HCT116 (cell line): ENCODE results near the gene CASZ1.

Experiments
- CBX3 ChIP-seq: IDR thresholded peaks from 2 replicates; pipeline ENCODE4 v1.6.1; 2012; ENCODE audit warnings: low read depth
- CEBPB ChIP-seq: IDR thresholded peaks from 2 replicates; pipeline ENCODE4 v1.6.1; 2012; ENCODE audit warnings: low read depth
- EZH2phosphoT487 ChIP-seq: fragments of 200-600 bp; IDR thresholded peaks from 2 replicates; pipeline ENCODE4 v1.6.1; 2018; ENCODE audit warnings: antibody characterized with exemption, borderline replicate concordance
- POLR2A ChIP-seq: IDR thresholded peaks from 2 replicates; pipeline ENCODE4 v1.7.0; 2011; ENCODE audit warnings: borderline replicate concordance; ENCODE audit not compliant: insufficient read depth, insufficient read length; ENCODE audit errors: extremely low read depth
- POLR2AphosphoS5 ChIP-seq: IDR thresholded peaks from 2 replicates; pipeline ENCODE4 v1.6.1; 2011; ENCODE audit warnings: mild to moderate bottlenecking, low read depth, low read length, moderate library complexity
- SIN3A ChIP-seq: IDR thresholded peaks from 2 replicates; pipeline ENCODE4 v1.6.1; 2012; ENCODE audit warnings: low read depth
- TF ChIP-seq, protein P1 (sequence below), 3 experiments: fragments of 200-600 bp in 1 of 3; sonication (generic) in 1 of 3; IDR thresholded peaks in 2 of 3; conservative IDR thresholded peaks in 1 of 3; 2 replicates each; pipeline ENCODE4 v1.5.1; 2012 to 2017; ENCODE audit warnings: low read depth in 2 of 3, low read length in 2 of 3, antibody characterized with exemption in 1 of 3, borderline replicate concordance in 1 of 3, control low read depth in 1 of 3, mild to moderate bottlenecking in 1 of 3, mixed read lengths in 1 of 3, mixed run types in 1 of 3, moderate library complexity in 1 of 3; ENCODE audit not compliant: insufficient read depth in 1 of 3
- TF ChIP-seq, protein P2 (sequence below): IDR thresholded peaks from 2 replicates; pipeline ENCODE4 v1.6.1; 2012; ENCODE audit warnings: low read depth
- TF ChIP-seq, protein P3 (sequence below): IDR thresholded peaks from 2 replicates; pipeline ENCODE4 v1.6.1; 2011; ENCODE audit warnings: mild to moderate bottlenecking, low read length, moderate library complexity; ENCODE audit not compliant: insufficient replicate concordance; ENCODE audit errors: extremely low read depth
- TF ChIP-seq, protein P4 (sequence below): IDR thresholded peaks from 2 replicates; pipeline ENCODE4 v1.6.1; 2012

DNA sequence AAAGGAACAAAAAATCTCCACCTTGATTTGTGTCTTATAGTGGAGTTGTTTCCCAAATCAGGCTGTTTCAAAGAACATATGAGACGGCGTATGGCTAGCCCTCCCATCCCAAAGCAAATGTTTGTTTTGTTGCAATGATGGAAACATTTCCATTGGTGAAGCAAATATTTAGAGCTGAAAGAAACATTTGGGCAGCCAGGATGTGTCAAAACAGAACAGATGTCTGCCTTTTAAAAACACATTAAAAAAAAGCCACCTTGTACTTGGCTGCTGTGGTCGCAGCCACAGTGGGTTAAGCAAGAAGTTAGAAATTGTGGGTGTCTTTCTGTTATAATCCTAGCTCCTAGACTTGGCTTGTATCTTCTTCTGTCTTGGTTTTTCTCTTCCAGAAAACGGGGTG is 205.4 kb downstream of the CASZ1 start:
- TF ChIP-seq EZH2phosphoT487 (no peak), POLR2AphosphoS5 (no peak), POLR2A (no peak), CEBPB (no peak), CBX3 (no peak), SIN3A (no peak)
- TF ChIP-seq, protein P1, sequence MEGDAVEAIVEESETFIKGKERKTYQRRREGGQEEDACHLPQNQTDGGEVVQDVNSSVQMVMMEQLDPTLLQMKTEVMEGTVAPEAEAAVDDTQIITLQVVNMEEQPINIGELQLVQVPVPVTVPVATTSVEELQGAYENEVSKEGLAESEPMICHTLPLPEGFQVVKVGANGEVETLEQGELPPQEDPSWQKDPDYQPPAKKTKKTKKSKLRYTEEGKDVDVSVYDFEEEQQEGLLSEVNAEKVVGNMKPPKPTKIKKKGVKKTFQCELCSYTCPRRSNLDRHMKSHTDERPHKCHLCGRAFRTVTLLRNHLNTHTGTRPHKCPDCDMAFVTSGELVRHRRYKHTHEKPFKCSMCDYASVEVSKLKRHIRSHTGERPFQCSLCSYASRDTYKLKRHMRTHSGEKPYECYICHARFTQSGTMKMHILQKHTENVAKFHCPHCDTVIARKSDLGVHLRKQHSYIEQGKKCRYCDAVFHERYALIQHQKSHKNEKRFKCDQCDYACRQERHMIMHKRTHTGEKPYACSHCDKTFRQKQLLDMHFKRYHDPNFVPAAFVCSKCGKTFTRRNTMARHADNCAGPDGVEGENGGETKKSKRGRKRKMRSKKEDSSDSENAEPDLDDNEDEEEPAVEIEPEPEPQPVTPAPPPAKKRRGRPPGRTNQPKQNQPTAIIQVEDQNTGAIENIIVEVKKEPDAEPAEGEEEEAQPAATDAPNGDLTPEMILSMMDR (IDR thresholded peaks at IDR 0.05 in 2 of 3, conservative IDR thresholded peaks at IDR 0.05 in 1 of 3; ENCODE audit: borderline replicate concordance in 1 of 3, insufficient read depth in 1 of 3, low read depth in 2 of 3, low read length in 2 of 3): no peak
- TF ChIP-seq, protein P2, sequence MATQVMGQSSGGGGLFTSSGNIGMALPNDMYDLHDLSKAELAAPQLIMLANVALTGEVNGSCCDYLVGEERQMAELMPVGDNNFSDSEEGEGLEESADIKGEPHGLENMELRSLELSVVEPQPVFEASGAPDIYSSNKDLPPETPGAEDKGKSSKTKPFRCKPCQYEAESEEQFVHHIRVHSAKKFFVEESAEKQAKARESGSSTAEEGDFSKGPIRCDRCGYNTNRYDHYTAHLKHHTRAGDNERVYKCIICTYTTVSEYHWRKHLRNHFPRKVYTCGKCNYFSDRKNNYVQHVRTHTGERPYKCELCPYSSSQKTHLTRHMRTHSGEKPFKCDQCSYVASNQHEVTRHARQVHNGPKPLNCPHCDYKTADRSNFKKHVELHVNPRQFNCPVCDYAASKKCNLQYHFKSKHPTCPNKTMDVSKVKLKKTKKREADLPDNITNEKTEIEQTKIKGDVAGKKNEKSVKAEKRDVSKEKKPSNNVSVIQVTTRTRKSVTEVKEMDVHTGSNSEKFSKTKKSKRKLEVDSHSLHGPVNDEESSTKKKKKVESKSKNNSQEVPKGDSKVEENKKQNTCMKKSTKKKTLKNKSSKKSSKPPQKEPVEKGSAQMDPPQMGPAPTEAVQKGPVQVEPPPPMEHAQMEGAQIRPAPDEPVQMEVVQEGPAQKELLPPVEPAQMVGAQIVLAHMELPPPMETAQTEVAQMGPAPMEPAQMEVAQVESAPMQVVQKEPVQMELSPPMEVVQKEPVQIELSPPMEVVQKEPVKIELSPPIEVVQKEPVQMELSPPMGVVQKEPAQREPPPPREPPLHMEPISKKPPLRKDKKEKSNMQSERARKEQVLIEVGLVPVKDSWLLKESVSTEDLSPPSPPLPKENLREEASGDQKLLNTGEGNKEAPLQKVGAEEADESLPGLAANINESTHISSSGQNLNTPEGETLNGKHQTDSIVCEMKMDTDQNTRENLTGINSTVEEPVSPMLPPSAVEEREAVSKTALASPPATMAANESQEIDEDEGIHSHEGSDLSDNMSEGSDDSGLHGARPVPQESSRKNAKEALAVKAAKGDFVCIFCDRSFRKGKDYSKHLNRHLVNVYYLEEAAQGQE: no peak
- TF ChIP-seq, protein P3, sequence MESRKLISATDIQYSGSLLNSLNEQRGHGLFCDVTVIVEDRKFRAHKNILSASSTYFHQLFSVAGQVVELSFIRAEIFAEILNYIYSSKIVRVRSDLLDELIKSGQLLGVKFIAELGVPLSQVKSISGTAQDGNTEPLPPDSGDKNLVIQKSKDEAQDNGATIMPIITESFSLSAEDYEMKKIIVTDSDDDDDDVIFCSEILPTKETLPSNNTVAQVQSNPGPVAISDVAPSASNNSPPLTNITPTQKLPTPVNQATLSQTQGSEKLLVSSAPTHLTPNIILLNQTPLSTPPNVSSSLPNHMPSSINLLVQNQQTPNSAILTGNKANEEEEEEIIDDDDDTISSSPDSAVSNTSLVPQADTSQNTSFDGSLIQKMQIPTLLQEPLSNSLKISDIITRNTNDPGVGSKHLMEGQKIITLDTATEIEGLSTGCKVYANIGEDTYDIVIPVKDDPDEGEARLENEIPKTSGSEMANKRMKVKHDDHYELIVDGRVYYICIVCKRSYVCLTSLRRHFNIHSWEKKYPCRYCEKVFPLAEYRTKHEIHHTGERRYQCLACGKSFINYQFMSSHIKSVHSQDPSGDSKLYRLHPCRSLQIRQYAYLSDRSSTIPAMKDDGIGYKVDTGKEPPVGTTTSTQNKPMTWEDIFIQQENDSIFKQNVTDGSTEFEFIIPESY: no peak
- TF ChIP-seq, protein P4, sequence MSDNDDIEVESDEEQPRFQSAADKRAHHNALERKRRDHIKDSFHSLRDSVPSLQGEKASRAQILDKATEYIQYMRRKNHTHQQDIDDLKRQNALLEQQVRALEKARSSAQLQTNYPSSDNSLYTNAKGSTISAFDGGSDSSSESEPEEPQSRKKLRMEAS: no peak
